ENCODE results near the gene GP5. TPM values are rescaled to one million over a fixed set of nuclear protein-coding genes. Genes with fewer than 3 reads are reported as not detected.

GP5 gene
- total RNA-seq, 2 experiments from 2014 or later: 3.3 TPM

- H3K9me3 ChIP-seq (ENCODE audit: control insufficient read depth in 1 of 2, insufficient read depth in 1 of 2, low read length in 2 of 2): no peaks in the 10 kb centered on the region
- no peak for ATAC-seq (ENCODE audit: poor library complexity)
- no peak for DNase-seq
- Mint-ChIP-seq H3K36me3 (ENCODE audit: low read depth) (peaks cover 96% of the 10 kb centered on the region), H3K27ac (no peak overlapping the region), H3K4me3 (no peak overlapping the region), H3K27me3 (no peaks in the 10 kb centered on the region), H3K4me1 (ENCODE audit: low read depth) (no peaks in the 10 kb centered on the region), H3K9me3 (no peaks in the 10 kb centered on the region)
- intact Hi-C loops (cut with DNase I, micrococcal nuclease): no loop called here
- no peak overlapping the region for H3K27ac ChIP-seq (ENCODE audit: low read depth in 1 of 2, low read length in 2 of 2)
- CTCF ChIA-PET: no interaction called here
- H3K27me3 ChIP-seq (ENCODE audit: control insufficient read depth in 1 of 2, insufficient read depth in 2 of 2, low read length in 2 of 2): no peaks in the 10 kb centered on the region
- POLR2A ChIA-PET: no interaction called here
- no peak for TF ChIP-seq CTCF (IDR thresholded peaks at IDR 0.05)
- H3K36me3 ChIP-seq (ENCODE audit: insufficient read depth, low read length): peaks cover 59% of the 10 kb centered on the region
- H3K4me3 ChIP-seq (ENCODE audit: low read length): no peak overlapping the region
- no peaks in the 10 kb centered on the region for H3K4me1 ChIP-seq (ENCODE audit: insufficient read depth, low read length)
Measured at GRCh38 chr3:194446754-194447153, 47.7 kb upstream of the GP5 start.

- intact Hi-C loops (cut with DNase I, micrococcal nuclease): no loop called here
- no peak for DNase-seq
- Histone ChIP-seq H3K9me3 (ENCODE audit: control insufficient read depth in 1 of 2, insufficient read depth in 1 of 2, low read length in 2 of 2) (no peaks in the 10 kb centered on the region), H3K4me1 (ENCODE audit: insufficient read depth, low read length) (no peaks in the 10 kb centered on the region), H3K27me3 (ENCODE audit: control insufficient read depth in 1 of 2, insufficient read depth in 2 of 2, low read length in 2 of 2) (no peaks in the 10 kb centered on the region), H3K36me3 (ENCODE audit: insufficient read depth, low read length) (peaks cover 54% of the 10 kb centered on the region), H3K27ac (ENCODE audit: low read depth in 1 of 2, low read length in 2 of 2) (no peak overlapping the region), H3K4me3 (ENCODE audit: low read length) (no peak overlapping the region)
- ChIA-PET POLR2A (no interaction called here), CTCF (interaction anchor here (1.1 kb wide), 1 partner anchor 20 kb away, joined by 3 read pairs; no protein-coding TSS in a partner anchor)
- Mint-ChIP-seq H3K4me3 (no peak overlapping the region), H3K9me3 (no peaks in the 10 kb centered on the region), H3K27ac (no peak overlapping the region), H3K4me1 (ENCODE audit: low read depth) (no peaks in the 10 kb centered on the region), H3K36me3 (ENCODE audit: low read depth) (peaks cover 96% of the 10 kb centered on the region), H3K27me3 (no peaks in the 10 kb centered on the region)
- ATAC-seq (ENCODE audit: poor library complexity): no peak
- TF ChIP-seq CTCF (IDR thresholded peaks at IDR 0.05): no peak
Measured at GRCh38 chr3:194446172-194446571, 47.1 kb upstream of the GP5 start.

GRCh38 chr3:194443901-194444300, 44.8 kb upstream of the GP5 start:
- intact Hi-C loops (cut with DNase I, micrococcal nuclease): no loop called here
- H3K9me3 Mint-ChIP-seq: no peaks in the 10 kb centered on the region
- Histone ChIP-seq H3K4me1 (ENCODE audit: insufficient read depth, low read length) (no peaks in the 10 kb centered on the region), H3K27ac (ENCODE audit: low read depth in 1 of 2, low read length in 2 of 2) (no peak overlapping the region), H3K9me3 (ENCODE audit: control insufficient read depth in 1 of 2, insufficient read depth in 1 of 2, low read length in 2 of 2) (no peaks in the 10 kb centered on the region), H3K27me3 (ENCODE audit: control insufficient read depth in 1 of 2, insufficient read depth in 2 of 2, low read length in 2 of 2) (no peaks in the 10 kb centered on the region), H3K36me3 (ENCODE audit: insufficient read depth, low read length) (peaks cover 59% of the 10 kb centered on the region), H3K4me3 (ENCODE audit: low read length) (no peak overlapping the region)
- no peak for DNase-seq
- no peak overlapping the region for H3K27ac Mint-ChIP-seq
- ChIA-PET POLR2A (no interaction called here), CTCF (no interaction called here)
- ATAC-seq (ENCODE audit: poor library complexity): no peak
- no peaks in the 10 kb centered on the region for H3K4me1 Mint-ChIP-seq (ENCODE audit: low read depth)
- no peak for TF ChIP-seq CTCF (IDR thresholded peaks at IDR 0.05)
- peaks cover 96% of the 10 kb centered on the region for H3K36me3 Mint-ChIP-seq (ENCODE audit: low read depth)
- H3K27me3 Mint-ChIP-seq: no peaks in the 10 kb centered on the region
- H3K4me3 Mint-ChIP-seq: no peak overlapping the region

Measured in CD4-positive, alpha-beta T cell (primary cell).